Neutrophil (primary cell): ENCODE data around the gene GRIK3.

Experiments
- H3K27ac ChIP-seq: fragments of 200-600 bp; sonication (generic); 2 replicates; pipeline ENCODE4 v1.5.1; 2016; ENCODE audit warnings: mild to moderate bottlenecking, moderate library complexity
- H3K27me3 ChIP-seq: fragments of 200-600 bp; sonication (generic); 2 replicates; pipeline ENCODE4 v1.6.0; 2016; ENCODE audit warnings: mild to moderate bottlenecking
- H3K36me3 ChIP-seq: fragments of 200-600 bp; sonication (generic); 2 replicates; pipeline ENCODE4 v1.5.1; 2017
- H3K4me1 ChIP-seq, 2 experiments: fragments of 200-600 bp in 1 of 2; sonication (generic) in 1 of 2; 1 replicate in 1 of 2; 2 replicates in 1 of 2; pipeline versions ENCODE4 v1.5.1 to v1.6.1; 2013 to 2016; ENCODE audit warnings: low read depth in 1 of 2, low read length in 1 of 2, mild to moderate bottlenecking in 1 of 2, moderate library complexity in 1 of 2; ENCODE audit not compliant: control insufficient read depth in 1 of 2, insufficient read depth in 1 of 2
- H3K4me3 ChIP-seq, 2 experiments: fragments of 200-600 bp in 1 of 2; sonication (generic) in 1 of 2; 1 replicate in 1 of 2; 2 replicates in 1 of 2; pipeline ENCODE4 v1.5.1; 2013 to 2016; ENCODE audit warnings: low read depth in 1 of 2, low read length in 1 of 2, mild to moderate bottlenecking in 1 of 2, moderate library complexity in 1 of 2
- H3K9me3 ChIP-seq: fragments of 200-600 bp; sonication (generic); 2 replicates; pipeline ENCODE4 v1.5.1; 2016
- TF ChIP-seq, protein P1 (sequence below): fragments of 200-600 bp; sonication (generic); IDR thresholded peaks from 2 replicates; pipeline ENCODE4 v1.5.1; 2016; ENCODE audit warnings: antibody characterized with exemption

GRIK3 gene

DNA sequence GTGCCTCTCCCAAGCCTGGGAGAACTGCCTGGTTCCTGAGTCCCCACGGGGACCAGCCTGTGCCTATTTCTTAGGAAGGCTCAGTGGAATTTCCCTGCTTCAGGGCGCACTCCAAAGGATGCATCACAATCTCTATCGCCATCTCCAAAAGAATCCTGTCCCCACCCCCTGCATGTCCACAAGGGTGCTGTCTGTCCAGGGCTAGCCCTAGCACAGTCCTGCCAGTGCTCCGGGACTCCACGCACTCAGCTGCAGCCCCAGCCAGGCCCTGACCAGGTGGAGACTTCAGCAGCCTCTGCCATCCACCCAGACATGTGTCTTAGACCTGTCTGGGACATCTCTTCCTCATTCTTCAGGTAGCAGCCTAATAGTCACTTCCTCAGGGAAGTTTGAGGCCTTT lies 199.7 kb downstream of the GRIK3 start:
- Histone ChIP-seq H3K27ac (no peak overlapping the region), H3K27me3 (peaks cover 13% of the 10 kb centered on the region), H3K9me3 (no peaks in the 10 kb centered on the region), H3K36me3 (no peaks in the 10 kb centered on the region), H3K4me3 (no peak overlapping the region), H3K4me1 (no peaks in the 10 kb centered on the region)
- TF ChIP-seq, protein P1, sequence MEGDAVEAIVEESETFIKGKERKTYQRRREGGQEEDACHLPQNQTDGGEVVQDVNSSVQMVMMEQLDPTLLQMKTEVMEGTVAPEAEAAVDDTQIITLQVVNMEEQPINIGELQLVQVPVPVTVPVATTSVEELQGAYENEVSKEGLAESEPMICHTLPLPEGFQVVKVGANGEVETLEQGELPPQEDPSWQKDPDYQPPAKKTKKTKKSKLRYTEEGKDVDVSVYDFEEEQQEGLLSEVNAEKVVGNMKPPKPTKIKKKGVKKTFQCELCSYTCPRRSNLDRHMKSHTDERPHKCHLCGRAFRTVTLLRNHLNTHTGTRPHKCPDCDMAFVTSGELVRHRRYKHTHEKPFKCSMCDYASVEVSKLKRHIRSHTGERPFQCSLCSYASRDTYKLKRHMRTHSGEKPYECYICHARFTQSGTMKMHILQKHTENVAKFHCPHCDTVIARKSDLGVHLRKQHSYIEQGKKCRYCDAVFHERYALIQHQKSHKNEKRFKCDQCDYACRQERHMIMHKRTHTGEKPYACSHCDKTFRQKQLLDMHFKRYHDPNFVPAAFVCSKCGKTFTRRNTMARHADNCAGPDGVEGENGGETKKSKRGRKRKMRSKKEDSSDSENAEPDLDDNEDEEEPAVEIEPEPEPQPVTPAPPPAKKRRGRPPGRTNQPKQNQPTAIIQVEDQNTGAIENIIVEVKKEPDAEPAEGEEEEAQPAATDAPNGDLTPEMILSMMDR = no peak

DNA sequence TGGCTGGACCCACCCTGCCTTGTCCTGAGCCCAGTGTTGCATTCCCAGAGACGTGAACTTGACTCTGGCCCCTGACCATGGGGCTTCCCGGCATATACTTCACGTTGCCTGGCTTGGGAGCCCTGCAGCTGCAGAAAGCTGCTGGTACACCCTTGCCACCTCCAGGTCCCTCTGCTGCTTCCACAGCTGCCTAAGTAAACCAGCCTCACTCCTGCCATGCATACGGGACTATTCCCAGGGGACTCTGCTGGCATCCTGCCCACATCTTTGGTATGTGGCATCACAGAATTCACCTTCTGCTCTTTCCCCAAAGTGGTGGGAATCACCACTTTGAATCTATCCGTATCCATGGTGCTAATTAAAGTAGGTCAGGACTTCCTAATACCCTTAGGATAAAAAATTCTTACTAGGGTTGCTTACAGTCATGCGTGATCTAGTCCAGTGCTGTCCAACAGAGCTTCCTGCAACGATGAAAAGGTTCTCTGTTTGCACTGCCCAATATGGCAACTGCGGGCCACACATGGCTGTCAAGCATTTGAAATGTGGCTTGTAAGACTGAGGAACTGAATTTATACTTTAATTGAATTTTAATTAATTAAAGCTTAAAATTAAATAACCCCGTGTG lies 203.0 kb downstream of the GRIK3 start:
- H3K36me3 ChIP-seq = no peaks in the 10 kb centered on the region
- H3K27me3 ChIP-seq = peaks cover 11% of the 10 kb centered on the region
- H3K27ac ChIP-seq = no peak overlapping the region
- no peaks in the 10 kb centered on the region for H3K4me1 ChIP-seq
- TF ChIP-seq, protein P1 = no peak
- no peak overlapping the region for H3K4me3 ChIP-seq
- no peaks in the 10 kb centered on the region for H3K9me3 ChIP-seq

DNA sequence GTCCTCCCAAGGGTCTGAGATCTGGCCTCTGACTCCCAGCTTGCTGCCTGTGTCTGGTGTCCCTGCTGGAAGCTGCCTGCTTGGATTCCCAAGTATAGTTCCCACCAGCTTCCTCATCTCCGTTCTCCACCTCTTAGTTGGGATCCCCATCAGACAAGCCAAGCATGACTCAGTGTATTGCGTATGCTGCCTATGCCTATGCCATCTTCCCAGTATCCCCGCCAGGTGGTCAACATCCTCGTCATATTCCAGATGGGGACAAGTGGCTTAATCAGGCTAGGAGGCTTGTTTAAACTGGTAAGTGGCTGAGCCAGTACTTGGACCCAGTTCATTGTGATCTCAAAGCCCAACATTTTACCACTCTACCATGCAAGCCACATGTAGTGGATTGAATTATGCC lies 204.4 kb downstream of the GRIK3 start:
- no peaks in the 10 kb centered on the region for H3K36me3 ChIP-seq
- no peaks in the 10 kb centered on the region for H3K9me3 ChIP-seq
- TF ChIP-seq, protein P1 = no peak
- no peaks in the 10 kb centered on the region for H3K4me1 ChIP-seq
- H3K4me3 ChIP-seq = no peak overlapping the region
- peaks cover 14% of the 10 kb centered on the region for H3K27me3 ChIP-seq
- H3K27ac ChIP-seq = no peak overlapping the region

DNA sequence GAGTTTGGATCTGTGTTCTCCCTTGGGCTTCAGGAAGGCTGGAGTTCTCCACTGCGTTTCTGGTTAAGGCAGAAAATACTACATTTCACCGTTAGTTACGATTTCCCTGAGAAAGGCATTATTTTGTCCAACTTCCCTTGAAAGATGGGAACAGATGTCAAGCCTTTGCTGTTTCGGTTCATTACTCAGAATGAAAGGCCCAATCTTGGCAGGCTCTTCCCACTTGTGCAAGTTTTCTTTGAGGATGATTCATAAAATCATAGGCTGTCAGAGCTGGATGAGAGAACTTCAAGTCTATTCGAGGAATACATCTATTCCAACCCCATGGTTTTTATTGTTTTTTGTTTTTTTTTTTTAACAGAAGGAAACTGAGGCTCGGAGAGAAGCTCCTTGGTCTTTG lies 205.2 kb downstream of the GRIK3 start:
- Histone ChIP-seq H3K36me3 (no peaks in the 10 kb centered on the region), H3K9me3 (no peaks in the 10 kb centered on the region), H3K4me3 (no peak overlapping the region), H3K4me1 (no peaks in the 10 kb centered on the region), H3K27me3 (peaks cover 17% of the 10 kb centered on the region), H3K27ac (no peak overlapping the region)
- TF ChIP-seq, protein P1 = no peak

GRCh38 chr1:36825226-36825625 lies 209.1 kb downstream of the GRIK3 start:
- TF ChIP-seq, protein P1 = no peak
- peaks cover 10% of the 10 kb centered on the region for H3K27me3 ChIP-seq
- H3K9me3 ChIP-seq = no peaks in the 10 kb centered on the region
- H3K4me3 ChIP-seq = no peak overlapping the region
- no peak overlapping the region for H3K27ac ChIP-seq
- H3K36me3 ChIP-seq = no peaks in the 10 kb centered on the region
- H3K4me1 ChIP-seq = no peaks in the 10 kb centered on the region
